ENCODE data around the gene DNAJC16. TPM values are rescaled to one million over a fixed set of nuclear protein-coding genes. Genes with fewer than 3 reads are reported as not detected.

The DNAJC16 gene
- total RNA-seq, 2 experiments from 2014 or later = 17.3 to 18.1 TPM

GRCh38 chr1:15531003-15531402 is 4.4 kb downstream of the DNAJC16 start:
- CTCF ChIA-PET = no interaction called here
- Mint-ChIP-seq H3K4me1 (peaks cover 38% of the 10 kb centered on the region), H3K27ac (no peak overlapping the region), H3K27me3 (no peaks in the 10 kb centered on the region), H3K36me3 (ENCODE audit: low read depth) (peaks cover 12% of the 10 kb centered on the region), H3K4me3 (no peak overlapping the region), H3K9me3 (no peaks in the 10 kb centered on the region)
- POLR2A ChIA-PET = no interaction called here
- DNase-seq = no peak

- ChIA-PET CTCF (no interaction called here), POLR2A (interaction anchor here (1.0 kb wide), 1 partner anchor 72 kb away, joined by 3 read pairs; no protein-coding TSS in a partner anchor)
- H3K9me3 Mint-ChIP-seq = no peaks in the 10 kb centered on the region
- peaks cover 33% of the 10 kb centered on the region for H3K4me1 Mint-ChIP-seq
- no peak overlapping the region for H3K4me3 Mint-ChIP-seq
- H3K27me3 Mint-ChIP-seq = no peaks in the 10 kb centered on the region
- no peak for DNase-seq
- H3K27ac Mint-ChIP-seq = no peak overlapping the region
- peaks cover 17% of the 10 kb centered on the region for H3K36me3 Mint-ChIP-seq (ENCODE audit: low read depth)
Observed at GRCh38 chr1:15531682-15532081, 5.0 kb downstream of the DNAJC16 start.

- H3K9me3 Mint-ChIP-seq = no peaks in the 10 kb centered on the region
- CTCF ChIA-PET = no interaction called here
Observed at GRCh38 chr1:15538771-15539170, 12.1 kb downstream of the DNAJC16 start.

GRCh38 chr1:15540186-15540585 is 13.5 kb downstream of the DNAJC16 start:
- Mint-ChIP-seq H3K4me3 (no peak overlapping the region), H3K27me3 (no peaks in the 10 kb centered on the region), H3K4me1 (no peaks in the 10 kb centered on the region), H3K36me3 (ENCODE audit: low read depth) (peaks cover 32% of the 10 kb centered on the region), H3K9me3 (no peaks in the 10 kb centered on the region), H3K27ac (no peak overlapping the region)
- ChIA-PET POLR2A (no interaction called here), CTCF (no interaction called here)
- DNase-seq = no peak

More at GRCh38 chr1:15538771-15539170, 12.1 kb downstream of the DNAJC16 start:
- Mint-ChIP-seq H3K4me1 (no peaks in the 10 kb centered on the region), H3K36me3 (ENCODE audit: low read depth) (peaks cover 32% of the 10 kb centered on the region), H3K27me3 (no peaks in the 10 kb centered on the region), H3K4me3 (no peak overlapping the region), H3K27ac (no peak overlapping the region)
- DNase-seq = no peak
- POLR2A ChIA-PET = no interaction called here

GRCh38 chr1:15541231-15541792 is 14.7 kb downstream of the DNAJC16 start:
- Mint-ChIP-seq H3K4me1 (no peaks in the 10 kb centered on the region), H3K27ac (no peak overlapping the region), H3K36me3 (ENCODE audit: low read depth) (peaks cover 34% of the 10 kb centered on the region), H3K4me3 (no peak overlapping the region), H3K27me3 (no peaks in the 10 kb centered on the region), H3K9me3 (no peaks in the 10 kb centered on the region)
- no peak for DNase-seq
- POLR2A ChIA-PET = no interaction called here
- CTCF ChIA-PET = no interaction called here

GRCh38 chr1:15542388-15543250 is 16.0 kb downstream of the DNAJC16 start:
- Mint-ChIP-seq H3K4me1 (no peaks in the 10 kb centered on the region), H3K9me3 (no peaks in the 10 kb centered on the region), H3K27me3 (no peaks in the 10 kb centered on the region), H3K4me3 (no peak overlapping the region), H3K36me3 (ENCODE audit: low read depth) (peaks cover 27% of the 10 kb centered on the region), H3K27ac (no peak overlapping the region)
- no peak for DNase-seq
- ChIA-PET CTCF (no interaction called here), POLR2A (no interaction called here)

- ChIA-PET CTCF (no interaction called here), POLR2A (no interaction called here)
- H3K9me3 Mint-ChIP-seq = no peaks in the 10 kb centered on the region
- no peak for DNase-seq
- H3K4me3 Mint-ChIP-seq = no peak overlapping the region
- H3K4me1 Mint-ChIP-seq = no peaks in the 10 kb centered on the region
- H3K27me3 Mint-ChIP-seq = no peaks in the 10 kb centered on the region
- no peak overlapping the region for H3K27ac Mint-ChIP-seq
- H3K36me3 Mint-ChIP-seq (ENCODE audit: low read depth) = peaks cover 30% of the 10 kb centered on the region
Observed at GRCh38 chr1:15543251-15543588, 16.6 kb downstream of the DNAJC16 start.

GRCh38 chr1:15543589-15544568 is 17.2 kb downstream of the DNAJC16 start:
- ChIA-PET CTCF (interaction anchor here (0.5 kb wide), 1 partner anchor 45 kb away, joined by 3 read pairs; no protein-coding TSS in a partner anchor), POLR2A (no interaction called here)
- Mint-ChIP-seq H3K27ac (no peak overlapping the region), H3K9me3 (no peaks in the 10 kb centered on the region), H3K4me3 (no peak overlapping the region), H3K36me3 (ENCODE audit: low read depth) (peaks cover 27% of the 10 kb centered on the region), H3K27me3 (no peaks in the 10 kb centered on the region), H3K4me1 (no peaks in the 10 kb centered on the region)
- no peak for DNase-seq

- CTCF ChIA-PET = no interaction called here
- POLR2A ChIA-PET = no interaction called here
- Mint-ChIP-seq H3K27ac (no peak overlapping the region), H3K36me3 (ENCODE audit: low read depth) (peaks cover 20% of the 10 kb centered on the region), H3K9me3 (no peaks in the 10 kb centered on the region), H3K4me1 (no peaks in the 10 kb centered on the region), H3K27me3 (no peaks in the 10 kb centered on the region), H3K4me3 (no peak overlapping the region)
- no peak for DNase-seq
Observed at GRCh38 chr1:15546641-15547040, 20.0 kb downstream of the DNAJC16 start.

GRCh38 chr1:15550573-15550972 is 23.9 kb downstream of the DNAJC16 start:
- DNase-seq = no peak
- H3K27me3 Mint-ChIP-seq = no peaks in the 10 kb centered on the region
- H3K9me3 Mint-ChIP-seq = no peaks in the 10 kb centered on the region
- ChIA-PET CTCF (no interaction called here), POLR2A (no interaction called here)
- no peak overlapping the region for H3K4me3 Mint-ChIP-seq
- no peak overlapping the region for H3K27ac Mint-ChIP-seq
- peaks cover 18% of the 10 kb centered on the region for H3K36me3 Mint-ChIP-seq (ENCODE audit: low read depth)
- no peaks in the 10 kb centered on the region for H3K4me1 Mint-ChIP-seq

GRCh38 chr1:15557008-15557407 is 30.4 kb downstream of the DNAJC16 start:
- H3K27me3 Mint-ChIP-seq = no peaks in the 10 kb centered on the region
- CTCF ChIA-PET = no interaction called here
- no peak overlapping the region for H3K4me3 Mint-ChIP-seq
- H3K9me3 Mint-ChIP-seq = no peaks in the 10 kb centered on the region
- no peaks in the 10 kb centered on the region for H3K4me1 Mint-ChIP-seq
- POLR2A ChIA-PET = no interaction called here
- no peak for DNase-seq
- peaks cover 13% of the 10 kb centered on the region for H3K36me3 Mint-ChIP-seq (ENCODE audit: low read depth)
- no peak overlapping the region for H3K27ac Mint-ChIP-seq

GRCh38 chr1:15557594-15557993 is 30.9 kb downstream of the DNAJC16 start:
- POLR2A ChIA-PET = no interaction called here
- no peak for DNase-seq
- Mint-ChIP-seq H3K36me3 (ENCODE audit: low read depth) (peaks cover 18% of the 10 kb centered on the region), H3K4me3 (no peak overlapping the region), H3K27me3 (no peaks in the 10 kb centered on the region), H3K27ac (no peak overlapping the region), H3K9me3 (no peaks in the 10 kb centered on the region), H3K4me1 (no peaks in the 10 kb centered on the region)
- CTCF ChIA-PET = no interaction called here

GRCh38 chr1:15558516-15558915 is 31.9 kb downstream of the DNAJC16 start:
- ChIA-PET CTCF (no interaction called here), POLR2A (no interaction called here)
- Mint-ChIP-seq H3K27ac (no peak overlapping the region), H3K27me3 (no peaks in the 10 kb centered on the region), H3K4me1 (no peaks in the 10 kb centered on the region), H3K9me3 (no peaks in the 10 kb centered on the region), H3K36me3 (ENCODE audit: low read depth) (peaks cover 20% of the 10 kb centered on the region), H3K4me3 (no peak overlapping the region)
- DNase-seq = no peak
